HEK293 (cell line): ENCODE data around the gene PGM2.

Experiments used
- CTCF ChIA-PET: fragments of 350-600 bp; formaldehyde crosslinking; extraction: SDS; loops from one replicate; lab custom pipeline; 2021; ENCODE audit warnings: antibody characterized with exemption; lab: Yijun Ruan, JAX
- POLR2A ChIA-PET: fragments of 300-600 bp; formaldehyde crosslinking; extraction: SDS; loops from one replicate; lab custom pipeline; 2020; ENCODE audit warnings: antibody characterized with exemption, inconsistent platforms; lab: Yijun Ruan, JAX
- H3K27ac ChIP-seq: fragments of 200-500 bp; sonication (Bioruptor generic); 2 replicates; pipeline ENCODE4 v1.5.1; 2014; ENCODE audit warnings: low read depth, low read length, control low read depth, inconsistent platforms; ENCODE audit errors: extremely low read depth
- H3K36me3 ChIP-seq, 2 experiments: fragments of 200-500 bp in 1 of 2; sonication (Bioruptor generic) in 1 of 2; 1 replicate in 1 of 2; 2 replicates in 1 of 2; pipeline ENCODE4 v1.5.1; 2014 to 2017; ENCODE audit warnings: inconsistent platforms in 2 of 2, low read length in 2 of 2; ENCODE audit not compliant: control insufficient read depth in 2 of 2, insufficient read depth in 1 of 2
- H3K4me1 ChIP-seq: fragments of 200-500 bp; sonication (Bioruptor generic); 2 replicates; pipeline ENCODE4 v1.5.1; 2014; ENCODE audit warnings: mild to moderate bottlenecking, low read length, inconsistent platforms; ENCODE audit not compliant: control insufficient read depth, insufficient read depth
- H3K4me3 ChIP-seq: 2 replicates; pipeline ENCODE4 v1.5.1; 2011; ENCODE audit warnings: low read depth, mild to moderate bottlenecking, control low read depth, low read length, moderate library complexity
- H3K9me3 ChIP-seq: fragments of 200-500 bp; sonication (Bioruptor generic); 2 replicates; pipeline ENCODE4 v1.5.1; 2014; ENCODE audit warnings: low read depth, low read length, inconsistent platforms; ENCODE audit not compliant: control insufficient read depth, insufficient read depth
- IKZF3 ChIP-seq: fragments of 450-650 bp; IDR thresholded peaks from 2 replicates; pipeline ENCODE4 v1.5.0; 2018; ENCODE audit warnings: missing biosample characterization, mild to moderate bottlenecking, missing genetic modification characterization, moderate library complexity
- KLF10 ChIP-seq: fragments of 450-650 bp; IDR thresholded peaks from 2 replicates; pipeline ENCODE4 v1.5.1; 2018; ENCODE audit warnings: missing biosample characterization, mild to moderate bottlenecking, missing genetic modification characterization
- OSR2 ChIP-seq: fragments of 450-650 bp; formaldehyde crosslinking; IDR thresholded peaks from 2 replicates; pipeline ENCODE4 v1.5.1; 2016; ENCODE audit warnings: missing biosample characterization, missing genetic modification characterization
- PRDM1 ChIP-seq: fragments of 450-650 bp; formaldehyde crosslinking; IDR thresholded peaks from 2 replicates; pipeline ENCODE4; 2016; ENCODE audit warnings: missing biosample characterization, missing genetic modification characterization
- TRIM28 ChIP-seq: IDR thresholded peaks from 2 replicates; pipeline ENCODE4 v1.6.1; 2011; ENCODE audit warnings: low read length, control low read depth, borderline replicate concordance
- ZBTB17 ChIP-seq: fragments of 450-650 bp; formaldehyde crosslinking; IDR thresholded peaks from 2 replicates; pipeline ENCODE4 v1.5.1; 2016; ENCODE audit warnings: missing biosample characterization, missing genetic modification characterization
- ZBTB7A ChIP-seq: fragments of 450-650 bp; formaldehyde crosslinking; IDR thresholded peaks from 2 replicates; pipeline ENCODE4 v1.5.1; 2016; ENCODE audit warnings: low read depth, missing biosample characterization, missing genetic modification characterization
- ZFHX2 ChIP-seq: fragments of 450-650 bp; formaldehyde crosslinking; conservative IDR thresholded peaks from 2 replicates; pipeline ENCODE4 v1.5.1; 2016; ENCODE audit warnings: missing biosample characterization, missing genetic modification characterization
- ZNF146 ChIP-seq: fragments of 450-650 bp; formaldehyde crosslinking; IDR thresholded peaks from 2 replicates; pipeline ENCODE4 v1.5.1; 2016; ENCODE audit warnings: missing biosample characterization, missing genetic modification characterization
- ZNF157 ChIP-seq: fragments of 450-650 bp; formaldehyde crosslinking; IDR thresholded peaks from 2 replicates; pipeline ENCODE4 v1.5.1; 2016; ENCODE audit warnings: missing biosample characterization, missing genetic modification characterization
- ZNF23 ChIP-seq: fragments of 450-650 bp; formaldehyde crosslinking; IDR thresholded peaks from 2 replicates; pipeline ENCODE4 v1.5.1; 2016; ENCODE audit warnings: missing biosample characterization, missing genetic modification characterization, borderline replicate concordance
- ZNF404 ChIP-seq: fragments of 450-650 bp; formaldehyde crosslinking; IDR thresholded peaks from 2 replicates; pipeline ENCODE4 v1.5.1; 2017; ENCODE audit warnings: missing biosample characterization, missing genetic modification characterization
- ZNF48 ChIP-seq: fragments of 450-650 bp; formaldehyde crosslinking; IDR thresholded peaks from 2 replicates; pipeline ENCODE4 v1.5.1; 2016; ENCODE audit warnings: missing biosample characterization, missing genetic modification characterization
- ZNF747 ChIP-seq: fragments of 450-650 bp; formaldehyde crosslinking; IDR thresholded peaks from 2 replicates; pipeline ENCODE4 v1.5.1; 2016; ENCODE audit warnings: missing biosample characterization, missing genetic modification characterization
- ZNF776 ChIP-seq: fragments of 450-650 bp; formaldehyde crosslinking; IDR thresholded peaks from 2 replicates; pipeline ENCODE4 v1.5.0; 2017; ENCODE audit warnings: missing biosample characterization, missing genetic modification characterization, borderline replicate concordance
- ZSCAN23 ChIP-seq: fragments of 450-650 bp; formaldehyde crosslinking; IDR thresholded peaks from 2 replicates; pipeline ENCODE4 v1.5.1; 2016; ENCODE audit warnings: missing biosample characterization, missing genetic modification characterization
- TF ChIP-seq, protein P1 (sequence below): fragments of 450-650 bp; formaldehyde crosslinking; IDR thresholded peaks from 2 replicates; pipeline ENCODE4 v1.5.1; 2017; ENCODE audit warnings: missing biosample characterization, mild to moderate bottlenecking, missing genetic modification characterization, moderate library complexity
- TF ChIP-seq, protein P2 (sequence below): fragments of 450-650 bp; formaldehyde crosslinking; IDR thresholded peaks from 2 replicates; pipeline ENCODE4 v1.5.1; 2017; ENCODE audit warnings: missing biosample characterization, missing genetic modification characterization
- TF ChIP-seq, protein P3 (sequence below): fragments of 450-650 bp; formaldehyde crosslinking; IDR thresholded peaks from 2 replicates; pipeline ENCODE4 v1.5.1; 2016; ENCODE audit warnings: missing biosample characterization, missing genetic modification characterization
- TF ChIP-seq, protein P4 (sequence below): fragments of 450-650 bp; formaldehyde crosslinking; IDR thresholded peaks from 2 replicates; pipeline ENCODE4 v1.5.1; 2016; ENCODE audit warnings: missing biosample characterization, missing genetic modification characterization
- TF ChIP-seq, protein P5 (sequence below): fragments of 450-650 bp; formaldehyde crosslinking; IDR thresholded peaks from 2 replicates; pipeline ENCODE4 v1.5.1; 2016; ENCODE audit warnings: missing biosample characterization, missing genetic modification characterization, borderline replicate concordance
- TF ChIP-seq, protein P6 (sequence below): fragments of 450-650 bp; formaldehyde crosslinking; IDR thresholded peaks from 2 replicates; pipeline ENCODE4 v1.5.1; 2016; ENCODE audit warnings: missing biosample characterization, missing genetic modification characterization

PGM2 gene

DNA sequence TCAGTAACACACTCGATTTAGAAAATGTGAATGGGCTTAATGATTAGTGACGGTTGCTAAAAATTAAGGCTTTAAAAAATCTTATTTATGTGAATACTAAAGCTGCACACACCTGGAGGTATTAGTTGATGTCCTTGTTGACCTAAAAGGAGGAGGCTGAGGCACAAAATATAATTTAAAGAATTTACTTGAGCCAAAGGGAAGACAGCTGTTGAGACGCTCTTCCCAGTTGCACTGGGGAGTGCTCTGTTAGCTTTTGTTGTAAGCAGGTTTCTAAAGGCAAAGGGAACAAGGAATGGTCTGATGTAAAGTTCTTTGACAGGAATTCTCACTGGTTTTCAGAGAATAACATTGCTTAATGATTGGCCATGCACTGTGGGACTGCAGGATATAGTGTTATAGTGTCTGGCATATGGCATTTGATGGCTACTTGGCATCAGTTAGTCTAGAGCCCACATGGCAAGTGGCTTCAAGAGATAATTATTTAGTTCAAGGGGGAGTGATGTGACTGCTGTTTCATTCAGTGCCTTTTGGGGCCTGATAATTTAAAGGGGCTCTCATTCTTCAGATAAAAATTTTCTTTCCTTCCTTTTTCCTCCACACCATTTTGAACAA, 30.8 kb upstream of the PGM2 start:
- no peak overlapping the region for H3K4me3 ChIP-seq
- CTCF ChIA-PET = interaction anchor here (2.1 kb wide), 1 partner anchor 8 kb away, joined by 9 read pairs; no protein-coding TSS in a partner anchor
- TF ChIP-seq ZNF776 (tag by site-specific recombination) (no peak), ZBTB7A (no peak), PRDM1 (tag by site-specific recombination) (no peak), ZNF48 (tag by site-specific recombination) (no peak), ZNF157 (tag by site-specific recombination) (no peak), OSR2 (tag by site-specific recombination) (no peak), ZBTB17 (tag by site-specific recombination) (no peak), ZNF747 (no peak)
- TF ChIP-seq, protein P1, sequence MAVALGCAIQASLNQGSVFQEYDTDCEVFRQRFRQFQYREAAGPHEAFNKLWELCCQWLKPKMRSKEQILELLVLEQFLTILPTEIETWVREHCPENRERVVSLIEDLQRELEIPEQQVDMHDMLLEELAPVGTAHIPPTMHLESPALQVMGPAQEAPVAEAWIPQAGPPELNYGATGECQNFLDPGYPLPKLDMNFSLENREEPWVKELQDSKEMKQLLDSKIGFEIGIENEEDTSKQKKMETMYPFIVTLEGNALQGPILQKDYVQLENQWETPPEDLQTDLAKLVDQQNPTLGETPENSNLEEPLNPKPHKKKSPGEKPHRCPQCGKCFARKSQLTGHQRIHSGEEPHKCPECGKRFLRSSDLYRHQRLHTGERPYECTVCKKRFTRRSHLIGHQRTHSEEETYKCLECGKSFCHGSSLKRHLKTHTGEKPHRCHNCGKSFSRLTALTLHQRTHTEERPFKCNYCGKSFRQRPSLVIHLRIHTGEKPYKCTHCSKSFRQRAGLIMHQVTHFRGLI = no peak
- TF ChIP-seq, protein P2, sequence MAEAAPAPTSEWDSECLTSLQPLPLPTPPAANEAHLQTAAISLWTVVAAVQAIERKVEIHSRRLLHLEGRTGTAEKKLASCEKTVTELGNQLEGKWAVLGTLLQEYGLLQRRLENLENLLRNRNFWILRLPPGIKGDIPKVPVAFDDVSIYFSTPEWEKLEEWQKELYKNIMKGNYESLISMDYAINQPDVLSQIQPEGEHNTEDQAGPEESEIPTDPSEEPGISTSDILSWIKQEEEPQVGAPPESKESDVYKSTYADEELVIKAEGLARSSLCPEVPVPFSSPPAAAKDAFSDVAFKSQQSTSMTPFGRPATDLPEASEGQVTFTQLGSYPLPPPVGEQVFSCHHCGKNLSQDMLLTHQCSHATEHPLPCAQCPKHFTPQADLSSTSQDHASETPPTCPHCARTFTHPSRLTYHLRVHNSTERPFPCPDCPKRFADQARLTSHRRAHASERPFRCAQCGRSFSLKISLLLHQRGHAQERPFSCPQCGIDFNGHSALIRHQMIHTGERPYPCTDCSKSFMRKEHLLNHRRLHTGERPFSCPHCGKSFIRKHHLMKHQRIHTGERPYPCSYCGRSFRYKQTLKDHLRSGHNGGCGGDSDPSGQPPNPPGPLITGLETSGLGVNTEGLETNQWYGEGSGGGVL = no peak
- TF ChIP-seq, all 188 proteins: peak for 0
- no peaks in the 10 kb centered on the region for H3K36me3 ChIP-seq
- no peak overlapping the region for H3K27ac ChIP-seq
- POLR2A ChIA-PET = no interaction called here
- no peaks in the 10 kb centered on the region for H3K4me1 ChIP-seq
- H3K9me3 ChIP-seq = no peaks in the 10 kb centered on the region

DNA sequence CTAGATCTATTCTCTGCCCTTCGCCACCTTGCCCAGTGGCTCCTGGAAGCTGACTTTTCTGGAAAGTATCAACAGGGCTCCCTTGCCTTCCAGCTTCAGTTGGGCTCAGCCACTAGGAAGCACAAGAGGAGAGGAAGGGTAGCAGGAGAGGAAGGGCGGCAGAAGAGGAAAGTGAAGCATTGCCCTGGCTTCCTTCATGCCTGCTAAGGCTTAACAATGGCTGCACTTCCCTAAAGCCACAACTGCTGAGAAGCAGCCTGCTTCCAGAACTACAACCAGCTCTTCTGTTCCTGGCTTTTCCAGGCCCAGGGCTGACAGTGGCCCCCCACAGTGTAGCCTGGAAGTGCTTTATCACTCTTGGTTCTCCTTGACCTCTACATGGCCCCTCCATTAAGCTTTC, 29.1 kb upstream of the PGM2 start:
- H3K36me3 ChIP-seq = no peaks in the 10 kb centered on the region
- POLR2A ChIA-PET = no interaction called here
- CTCF ChIA-PET = interaction anchor here (1.8 kb wide), 1 partner anchor 195 kb away, joined by 11 read pairs; no protein-coding TSS in a partner anchor
- no peak for TF ChIP-seq IKZF3 (tag by site-specific recombination)
- TF ChIP-seq ZSCAN23 = no peak
- TF ChIP-seq, protein P3, sequence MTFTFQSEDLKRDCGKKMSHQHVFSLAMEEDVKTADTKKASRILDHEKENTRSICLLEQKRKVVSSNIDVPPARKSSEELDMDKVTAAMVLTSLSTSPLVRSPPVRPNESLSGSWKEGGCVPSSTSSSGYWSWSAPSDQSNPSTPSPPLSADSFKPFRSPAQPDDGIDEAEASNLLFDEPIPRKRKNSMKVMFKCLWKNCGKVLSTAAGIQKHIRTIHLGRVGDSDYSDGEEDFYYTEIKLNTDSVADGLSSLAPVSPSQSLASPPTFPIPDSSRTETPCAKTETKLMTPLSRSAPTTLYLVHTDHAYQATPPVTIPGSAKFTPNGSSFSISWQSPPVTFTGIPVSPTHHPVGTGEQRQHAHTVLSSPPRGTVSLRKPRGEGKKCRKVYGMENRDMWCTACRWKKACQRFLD = no peak
- no peak for TF ChIP-seq KLF10 (tag by site-specific recombination)
- TF ChIP-seq, protein P4, sequence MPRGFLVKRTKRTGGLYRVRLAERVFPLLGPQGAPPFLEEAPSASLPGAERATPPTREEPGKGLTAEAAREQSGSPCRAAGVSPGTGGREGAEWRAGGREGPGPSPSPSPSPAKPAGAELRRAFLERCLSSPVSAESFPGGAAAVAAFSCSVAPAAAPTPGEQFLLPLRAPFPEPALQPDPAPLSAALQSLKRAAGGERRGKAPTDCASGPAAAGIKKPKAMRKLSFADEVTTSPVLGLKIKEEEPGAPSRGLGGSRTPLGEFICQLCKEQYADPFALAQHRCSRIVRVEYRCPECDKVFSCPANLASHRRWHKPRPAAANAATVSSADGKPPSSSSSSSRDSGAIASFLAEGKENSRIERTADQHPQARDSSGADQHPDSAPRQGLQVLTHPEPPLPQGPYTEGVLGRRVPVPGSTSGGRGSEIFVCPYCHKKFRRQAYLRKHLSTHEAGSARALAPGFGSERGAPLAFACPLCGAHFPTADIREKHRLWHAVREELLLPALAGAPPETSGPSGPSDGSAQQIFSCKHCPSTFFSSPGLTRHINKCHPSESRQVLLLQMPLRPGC = no peak
- TF ChIP-seq ZNF404 (tag by site-specific recombination) = no peak
- no peak for TF ChIP-seq TRIM28
- TF ChIP-seq, protein P5, sequence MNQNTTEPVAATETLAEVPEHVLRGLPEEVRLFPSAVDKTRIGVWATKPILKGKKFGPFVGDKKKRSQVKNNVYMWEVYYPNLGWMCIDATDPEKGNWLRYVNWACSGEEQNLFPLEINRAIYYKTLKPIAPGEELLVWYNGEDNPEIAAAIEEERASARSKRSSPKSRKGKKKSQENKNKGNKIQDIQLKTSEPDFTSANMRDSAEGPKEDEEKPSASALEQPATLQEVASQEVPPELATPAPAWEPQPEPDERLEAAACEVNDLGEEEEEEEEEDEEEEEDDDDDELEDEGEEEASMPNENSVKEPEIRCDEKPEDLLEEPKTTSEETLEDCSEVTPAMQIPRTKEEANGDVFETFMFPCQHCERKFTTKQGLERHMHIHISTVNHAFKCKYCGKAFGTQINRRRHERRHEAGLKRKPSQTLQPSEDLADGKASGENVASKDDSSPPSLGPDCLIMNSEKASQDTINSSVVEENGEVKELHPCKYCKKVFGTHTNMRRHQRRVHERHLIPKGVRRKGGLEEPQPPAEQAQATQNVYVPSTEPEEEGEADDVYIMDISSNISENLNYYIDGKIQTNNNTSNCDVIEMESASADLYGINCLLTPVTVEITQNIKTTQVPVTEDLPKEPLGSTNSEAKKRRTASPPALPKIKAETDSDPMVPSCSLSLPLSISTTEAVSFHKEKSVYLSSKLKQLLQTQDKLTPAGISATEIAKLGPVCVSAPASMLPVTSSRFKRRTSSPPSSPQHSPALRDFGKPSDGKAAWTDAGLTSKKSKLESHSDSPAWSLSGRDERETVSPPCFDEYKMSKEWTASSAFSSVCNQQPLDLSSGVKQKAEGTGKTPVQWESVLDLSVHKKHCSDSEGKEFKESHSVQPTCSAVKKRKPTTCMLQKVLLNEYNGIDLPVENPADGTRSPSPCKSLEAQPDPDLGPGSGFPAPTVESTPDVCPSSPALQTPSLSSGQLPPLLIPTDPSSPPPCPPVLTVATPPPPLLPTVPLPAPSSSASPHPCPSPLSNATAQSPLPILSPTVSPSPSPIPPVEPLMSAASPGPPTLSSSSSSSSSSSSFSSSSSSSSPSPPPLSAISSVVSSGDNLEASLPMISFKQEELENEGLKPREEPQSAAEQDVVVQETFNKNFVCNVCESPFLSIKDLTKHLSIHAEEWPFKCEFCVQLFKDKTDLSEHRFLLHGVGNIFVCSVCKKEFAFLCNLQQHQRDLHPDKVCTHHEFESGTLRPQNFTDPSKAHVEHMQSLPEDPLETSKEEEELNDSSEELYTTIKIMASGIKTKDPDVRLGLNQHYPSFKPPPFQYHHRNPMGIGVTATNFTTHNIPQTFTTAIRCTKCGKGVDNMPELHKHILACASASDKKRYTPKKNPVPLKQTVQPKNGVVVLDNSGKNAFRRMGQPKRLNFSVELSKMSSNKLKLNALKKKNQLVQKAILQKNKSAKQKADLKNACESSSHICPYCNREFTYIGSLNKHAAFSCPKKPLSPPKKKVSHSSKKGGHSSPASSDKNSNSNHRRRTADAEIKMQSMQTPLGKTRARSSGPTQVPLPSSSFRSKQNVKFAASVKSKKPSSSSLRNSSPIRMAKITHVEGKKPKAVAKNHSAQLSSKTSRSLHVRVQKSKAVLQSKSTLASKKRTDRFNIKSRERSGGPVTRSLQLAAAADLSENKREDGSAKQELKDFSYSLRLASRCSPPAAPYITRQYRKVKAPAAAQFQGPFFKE (tag by site-specific recombination) = no peak
- TF ChIP-seq ZFHX2 = no peak
- TF ChIP-seq ZNF23 (tag by site-specific recombination) = no peak
- TF ChIP-seq ZNF146 = no peak
- TF ChIP-seq, protein P6, sequence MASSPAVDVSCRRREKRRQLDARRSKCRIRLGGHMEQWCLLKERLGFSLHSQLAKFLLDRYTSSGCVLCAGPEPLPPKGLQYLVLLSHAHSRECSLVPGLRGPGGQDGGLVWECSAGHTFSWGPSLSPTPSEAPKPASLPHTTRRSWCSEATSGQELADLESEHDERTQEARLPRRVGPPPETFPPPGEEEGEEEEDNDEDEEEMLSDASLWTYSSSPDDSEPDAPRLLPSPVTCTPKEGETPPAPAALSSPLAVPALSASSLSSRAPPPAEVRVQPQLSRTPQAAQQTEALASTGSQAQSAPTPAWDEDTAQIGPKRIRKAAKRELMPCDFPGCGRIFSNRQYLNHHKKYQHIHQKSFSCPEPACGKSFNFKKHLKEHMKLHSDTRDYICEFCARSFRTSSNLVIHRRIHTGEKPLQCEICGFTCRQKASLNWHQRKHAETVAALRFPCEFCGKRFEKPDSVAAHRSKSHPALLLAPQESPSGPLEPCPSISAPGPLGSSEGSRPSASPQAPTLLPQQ (tag by site-specific recombination) = no peak

More for the DNA sequence above, 29.1 kb upstream of the PGM2 start:
- Histone ChIP-seq H3K9me3 (no peaks in the 10 kb centered on the region), H3K27ac (no peak overlapping the region), H3K4me3 (no peak overlapping the region), H3K4me1 (no peaks in the 10 kb centered on the region)
